K562 (cell line): ENCODE measurements around the gene RIMOC1. TPM values are rescaled to one million over a fixed set of nuclear protein-coding genes. Genes with fewer than 3 reads are reported as not detected.

Experiments used
- ARNT ChIP-seq, 2 experiments: fragments of 450-650 bp; IDR thresholded peaks; 2 replicates each; pipeline ENCODE4 v1.6.1; 2016; ENCODE audit warnings: mild to moderate bottlenecking in 1 of 2
- DIDO1 ChIP-seq: fragments of 450-650 bp; IDR thresholded peaks from 2 replicates; pipeline ENCODE4 v1.6.1; 2016; ENCODE audit warnings: low read depth, missing biosample characterization, missing genetic modification characterization
- EGR1 ChIP-seq: fragments of 450-650 bp; conservative IDR thresholded peaks from 2 replicates; pipeline ENCODE4 v1.6.1; 2017; ENCODE audit warnings: mild to moderate bottlenecking
- ESRRA ChIP-seq: fragments of 450-650 bp; IDR thresholded peaks from 2 replicates; pipeline ENCODE4 v1.6.1; 2014; ENCODE audit warnings: low read depth, mild to moderate bottlenecking, moderate library complexity, borderline replicate concordance
- FOS ChIP-seq: IDR thresholded peaks from 3 replicates; pipeline ENCODE4 v1.6.1; 2011; ENCODE audit not compliant: insufficient read length; ENCODE audit errors: extremely low read depth
- KLF1 ChIP-seq: fragments of 450-650 bp; IDR thresholded peaks from 2 replicates; pipeline ENCODE4 v1.6.1; 2016; ENCODE audit warnings: missing genetic modification characterization, missing compliant biosample characterization
- MAFG ChIP-seq: fragments of 450-650 bp; conservative IDR thresholded peaks from 2 replicates; pipeline ENCODE4 v1.6.1; 2016; ENCODE audit warnings: missing genetic modification characterization, missing compliant biosample characterization
- NCOA2 ChIP-seq, 2 experiments: fragments of 450-650 bp; IDR thresholded peaks; 2 replicates each; pipeline ENCODE4 v1.6.1; 2018; ENCODE audit warnings: mild to moderate bottlenecking in 2 of 2, moderate library complexity in 1 of 2; ENCODE audit not compliant: partially characterized antibody in 2 of 2
- SETDB1 ChIP-seq: IDR thresholded peaks from one replicate; pipeline ENCODE4 v1.6.1; 2012; ENCODE audit warnings: low read length, control low read depth, inconsistent platforms
- SRSF7 ChIP-seq: fragments of 200-400 bp; formaldehyde crosslinking; optimal IDR thresholded peaks from 2 replicates; pipeline ENCODE3; 2017; ENCODE audit warnings: mild to moderate bottlenecking, low read depth, low read length
- TCF7 ChIP-seq: sonication (generic); IDR thresholded peaks from 2 replicates; pipeline ENCODE4 v1.6.1; 2016; ENCODE audit warnings: antibody characterized with exemption, borderline replicate concordance
- TEAD1 ChIP-seq, 2 experiments: fragments of 450-650 bp in 1 of 2; sonication (generic) in 1 of 2; formaldehyde crosslinking; IDR thresholded peaks; 2 replicates each; pipeline versions ENCODE4 v1.4.0 to v1.8.0; 2020 to 2022; ENCODE audit warnings: mild to moderate bottlenecking in 2 of 2, missing genetic modification reagents in 1 of 2
- ZBED1 ChIP-seq: IDR thresholded peaks from 2 replicates; pipeline ENCODE4 v1.6.1; 2014
- ZNF143 ChIP-seq: sonication (generic); formaldehyde crosslinking; IDR thresholded peaks from 2 replicates; pipeline ENCODE4 v1.9.0; 2022; ENCODE audit warnings: mild to moderate bottlenecking, missing genetic modification reagents
- ZNF146 ChIP-seq: IDR thresholded peaks from one replicate; pipeline ENCODE4 v1.6.1; 2018; ENCODE audit warnings: missing compliant biosample characterization; ENCODE audit not compliant: unreplicated experiment
- ZNF347 ChIP-seq: fragments of 450-650 bp; formaldehyde crosslinking; IDR thresholded peaks from 2 replicates; pipeline ENCODE4 v1.4.0; 2020; ENCODE audit warnings: low read depth, mild to moderate bottlenecking, moderate library complexity
- ZNF551 ChIP-seq: fragments of 250-450 bp; sonication (Bioruptor Pico); IDR thresholded peaks from 2 replicates; pipeline ENCODE4 v1.5.0; 2021; ENCODE audit warnings: mild to moderate bottlenecking, moderate library complexity
- polyA plus RNA-seq, 8 experiments: library from polyadenylated mRNA; depleted of rRNA in 4 of 8; stranded (reverse) in 5 of 8; unstranded in 3 of 8; fragments of >200 nt; fragmentation: Nextera tagmentation in 2 of 8; fragmentation: Illumina TruSeq in 1 of 8; extraction: Ambion mirVana in 2 of 8; extraction: Trizol in 1 of 8; gene quantifications; 2 replicates each; pipeline versions ENCODE4 v1.2.1 to v1.2.3, GENCODE V29; 2011 to 2014; ENCODE audit warnings: inconsistent platforms in 1 of 8, missing spikeins in 1 of 8
- total RNA-seq, 7 experiments: library from RNA; depleted of rRNA in 6 of 7; stranded (reverse); fragments of >200 nt in 6 of 7; fragmentation: Illumina TruSeq in 2 of 7; extraction: Trizol in 2 of 7; gene quantifications; 2 replicates each; pipeline versions ENCODE4 v1.2.1 to v1.2.3, GENCODE V29; 2011 to 2021; ENCODE audit warnings: low replicate concordance in 1 of 7
- TF ChIP-seq, protein P1 (sequence below): fragments of 250-450 bp; sonication (Bioruptor Pico); IDR thresholded peaks from 2 replicates; pipeline ENCODE4 v1.4.0; 2020; ENCODE audit warnings: mild to moderate bottlenecking, moderate library complexity, borderline replicate concordance
- TF ChIP-seq, protein P2 (sequence below): sonication (generic); formaldehyde crosslinking; IDR thresholded peaks from 2 replicates; pipeline ENCODE4 v1.8.1; 2023; ENCODE audit warnings: mild to moderate bottlenecking, missing genetic modification reagents
- TF ChIP-seq, protein P3 (sequence below): fragments of 450-650 bp; formaldehyde crosslinking; IDR thresholded peaks from 2 replicates; pipeline ENCODE4 v1.4.0; 2020; ENCODE audit warnings: mild to moderate bottlenecking, moderate library complexity

The RIMOC1 gene
- total and polyA plus RNA-seq, 9 of the 15 experiments (the other 6 are each of a cell fraction or from before 2014, with no cell fraction given) = 11.6 to 63.1 (median 30.8) TPM

DNA sequence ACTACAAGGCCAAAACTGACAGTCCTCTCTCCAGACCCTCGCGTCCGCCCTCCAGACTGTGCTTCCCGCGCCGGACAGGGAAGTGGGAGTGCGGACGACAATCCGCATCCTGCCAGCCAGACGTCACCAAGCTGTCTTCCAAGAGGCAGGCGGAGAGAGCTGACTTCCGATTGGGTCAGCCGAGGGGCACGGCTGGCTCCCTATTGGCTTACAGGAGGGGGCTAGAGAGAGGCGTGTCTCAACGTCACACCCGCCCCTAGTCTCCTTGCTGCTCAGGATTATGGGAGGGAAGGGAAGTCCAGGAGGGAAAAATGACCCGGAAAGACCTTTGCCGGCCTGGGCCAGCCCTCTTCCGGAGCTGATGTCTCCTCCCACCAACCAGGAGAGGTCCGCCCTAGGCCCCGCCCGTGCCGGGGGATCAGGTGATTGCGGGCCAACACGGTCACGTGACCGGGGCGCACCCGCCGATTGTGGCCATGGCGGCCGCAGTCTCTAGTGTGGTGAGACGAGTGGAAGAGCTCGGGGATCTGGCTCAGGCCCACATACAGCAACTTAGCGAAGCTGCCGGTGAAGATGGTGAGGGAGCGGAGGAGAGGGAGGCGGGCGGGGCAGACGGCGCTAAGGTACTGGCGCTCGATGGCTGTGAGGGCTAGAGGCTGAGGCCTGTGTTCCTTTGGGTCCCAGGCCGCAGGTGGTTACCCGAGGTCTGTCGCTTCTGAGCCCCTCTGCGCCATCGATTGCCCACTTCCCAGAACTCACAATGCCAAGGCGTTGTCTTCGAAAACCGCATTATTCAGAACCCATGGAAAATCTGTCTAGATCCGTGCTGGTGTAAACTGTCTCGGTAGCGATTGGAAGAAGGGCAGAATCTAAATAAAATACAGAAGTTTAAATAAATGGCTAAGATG is at the start of gene RIMOC1 (continued):
- TF ChIP-seq ZNF551 (CRISPR knock-in tag) (no peak), SRSF7 (no peak), ZBED1 (no peak; the same call in 1 of the 2 replicates), EGR1 (peak; percentile 66; the same call in 1 of the 2 replicates), DIDO1 (tag) (peak; percentile 87), ARNT (IDR thresholded peaks at IDR 0.05) (peak in 1 of 2 experiments; percentile 83; a peak in 3 of 4 replicates), TEAD1 (CRISPR knock-in tag; IDR thresholded peaks at IDR 0.05) (peak; percentile 83 to 89), KLF1 (peak; percentile 98), ZNF347 (CRISPR knock-in tag) (no peak), TCF7 (no peak), NCOA2 (IDR thresholded peaks at IDR 0.05; ENCODE audit: partially characterized antibody in 2 of 2) (no peak), ZNF146 (CRISPR knock-in tag) (no peak), SETDB1 (no peak), ZNF143 (peak; percentile 71), FOS (peak; percentile 87), ESRRA (peak; percentile 76), MAFG (no peak)
- TF ChIP-seq, protein P1, sequence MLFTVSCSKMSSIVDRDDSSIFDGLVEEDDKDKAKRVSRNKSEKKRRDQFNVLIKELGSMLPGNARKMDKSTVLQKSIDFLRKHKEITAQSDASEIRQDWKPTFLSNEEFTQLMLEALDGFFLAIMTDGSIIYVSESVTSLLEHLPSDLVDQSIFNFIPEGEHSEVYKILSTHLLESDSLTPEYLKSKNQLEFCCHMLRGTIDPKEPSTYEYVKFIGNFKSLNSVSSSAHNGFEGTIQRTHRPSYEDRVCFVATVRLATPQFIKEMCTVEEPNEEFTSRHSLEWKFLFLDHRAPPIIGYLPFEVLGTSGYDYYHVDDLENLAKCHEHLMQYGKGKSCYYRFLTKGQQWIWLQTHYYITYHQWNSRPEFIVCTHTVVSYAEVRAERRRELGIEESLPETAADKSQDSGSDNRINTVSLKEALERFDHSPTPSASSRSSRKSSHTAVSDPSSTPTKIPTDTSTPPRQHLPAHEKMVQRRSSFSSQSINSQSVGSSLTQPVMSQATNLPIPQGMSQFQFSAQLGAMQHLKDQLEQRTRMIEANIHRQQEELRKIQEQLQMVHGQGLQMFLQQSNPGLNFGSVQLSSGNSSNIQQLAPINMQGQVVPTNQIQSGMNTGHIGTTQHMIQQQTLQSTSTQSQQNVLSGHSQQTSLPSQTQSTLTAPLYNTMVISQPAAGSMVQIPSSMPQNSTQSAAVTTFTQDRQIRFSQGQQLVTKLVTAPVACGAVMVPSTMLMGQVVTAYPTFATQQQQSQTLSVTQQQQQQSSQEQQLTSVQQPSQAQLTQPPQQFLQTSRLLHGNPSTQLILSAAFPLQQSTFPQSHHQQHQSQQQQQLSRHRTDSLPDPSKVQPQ (CRISPR knock-in tag) = 0 out of 2 replicates have a peak, but pooled peaks have one; percentile 81
- TF ChIP-seq, protein P2, sequence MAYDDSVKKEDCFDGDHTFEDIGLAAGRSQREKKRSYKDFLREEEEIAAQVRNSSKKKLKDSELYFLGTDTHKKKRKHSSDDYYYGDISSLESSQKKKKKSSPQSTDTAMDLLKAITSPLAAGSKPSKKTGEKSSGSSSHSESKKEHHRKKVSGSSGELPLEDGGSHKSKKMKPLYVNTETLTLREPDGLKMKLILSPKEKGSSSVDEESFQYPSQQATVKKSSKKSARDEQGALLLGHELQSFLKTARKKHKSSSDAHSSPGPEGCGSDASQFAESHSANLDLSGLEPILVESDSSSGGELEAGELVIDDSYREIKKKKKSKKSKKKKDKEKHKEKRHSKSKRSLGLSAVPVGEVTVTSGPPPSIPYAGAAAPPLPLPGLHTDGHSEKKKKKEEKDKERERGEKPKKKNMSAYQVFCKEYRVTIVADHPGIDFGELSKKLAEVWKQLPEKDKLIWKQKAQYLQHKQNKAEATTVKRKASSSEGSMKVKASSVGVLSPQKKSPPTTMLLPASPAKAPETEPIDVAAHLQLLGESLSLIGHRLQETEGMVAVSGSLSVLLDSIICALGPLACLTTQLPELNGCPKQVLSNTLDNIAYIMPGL (CRISPR knock-in tag) = no peak
- TF ChIP-seq, protein P3, sequence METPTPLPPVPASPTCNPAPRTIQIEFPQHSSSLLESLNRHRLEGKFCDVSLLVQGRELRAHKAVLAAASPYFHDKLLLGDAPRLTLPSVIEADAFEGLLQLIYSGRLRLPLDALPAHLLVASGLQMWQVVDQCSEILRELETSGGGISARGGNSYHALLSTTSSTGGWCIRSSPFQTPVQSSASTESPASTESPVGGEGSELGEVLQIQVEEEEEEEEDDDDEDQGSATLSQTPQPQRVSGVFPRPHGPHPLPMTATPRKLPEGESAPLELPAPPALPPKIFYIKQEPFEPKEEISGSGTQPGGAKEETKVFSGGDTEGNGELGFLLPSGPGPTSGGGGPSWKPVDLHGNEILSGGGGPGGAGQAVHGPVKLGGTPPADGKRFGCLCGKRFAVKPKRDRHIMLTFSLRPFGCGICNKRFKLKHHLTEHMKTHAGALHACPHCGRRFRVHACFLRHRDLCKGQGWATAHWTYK (CRISPR knock-in tag) = peak; percentile 85
